Neuronal stem cell (in vitro differentiated cells): Measurements from ENCODE around the gene CLEC11A.
"Not testable (repeated sequence)": the region's sequence is repeated elsewhere in the genome, so short reads cannot be mapped to it uniquely, and the experiment has no call there.

Source experiments
- DNase-seq: peaks from one replicate; pipeline ENCODE4 v3.0.0-alpha.2; 2013; ENCODE audit warnings: low spot score
- H2AFZ ChIP-seq: one replicate; pipeline ENCODE4 v1.6.1; 2013; ENCODE audit warnings: mild to moderate bottlenecking, low read length, inconsistent platforms
- H2AK5ac ChIP-seq: 2 replicates; pipeline ENCODE4 v1.6.1; 2013; ENCODE audit warnings: low read depth, mild to moderate bottlenecking, inconsistent platforms, low read length, moderate library complexity, mixed read lengths
- H2BK120ac ChIP-seq: 2 replicates; pipeline ENCODE4 v1.6.1; 2013; ENCODE audit warnings: low read depth, mild to moderate bottlenecking, inconsistent platforms, low read length, moderate library complexity, mixed read lengths
- H2BK12ac ChIP-seq: one replicate; pipeline ENCODE4 v1.6.1; 2013; ENCODE audit warnings: low read length, inconsistent platforms
- H2BK15ac ChIP-seq: 2 replicates; pipeline ENCODE4 v1.6.1; 2013; ENCODE audit warnings: mild to moderate bottlenecking, low read length, inconsistent platforms, mixed read lengths
- H2BK5ac ChIP-seq: one replicate; pipeline ENCODE4 v1.6.1; 2013; ENCODE audit warnings: inconsistent platforms, mild to moderate bottlenecking, low read length, moderate library complexity
- H3K14ac ChIP-seq: one replicate; pipeline ENCODE4 v1.6.1; 2013; ENCODE audit warnings: low read length, inconsistent platforms
- H3K18ac ChIP-seq: 2 replicates; pipeline ENCODE4 v1.6.1; 2013; ENCODE audit warnings: low read length, inconsistent platforms
- H3K23ac ChIP-seq: 2 replicates; pipeline ENCODE4 v1.6.1; 2013; ENCODE audit warnings: low read depth, mild to moderate bottlenecking, mixed read lengths, low read length, inconsistent platforms; ENCODE audit not compliant: poor library complexity
- H3K27ac ChIP-seq: replicated peaks from 3 replicates; pipeline ENCODE4 v1.5.1; 2013; ENCODE audit warnings: low read length, inconsistent platforms
- H3K27me3 ChIP-seq, 3 experiments: 2 replicates each; pipeline ENCODE4 v1.6.1; 2013; ENCODE audit warnings: low read length in 3 of 3, mild to moderate bottlenecking in 2 of 3, inconsistent platforms in 1 of 3, low read depth in 1 of 3, mixed read lengths in 1 of 3, moderate library complexity in 1 of 3; ENCODE audit not compliant: control insufficient read depth in 3 of 3, insufficient read depth in 3 of 3
- H3K36me3 ChIP-seq, 2 donors: replicated peaks in 1 of 2; 2 replicates each; pipeline ENCODE4 v1.6.1; 2013; ENCODE audit warnings: low read length in 2 of 2; ENCODE audit not compliant: control insufficient read depth in 2 of 2, insufficient read depth in 2 of 2
- H3K4ac ChIP-seq: 2 replicates; pipeline ENCODE4 v1.6.1; 2013; ENCODE audit warnings: inconsistent platforms, mild to moderate bottlenecking, low read length, moderate library complexity
- H3K4me1 ChIP-seq, 2 donors: 1 replicate in 1 of 2; 2 replicates in 1 of 2; pipeline ENCODE4 v1.6.1; 2013; ENCODE audit warnings: low read length in 2 of 2, low read depth in 1 of 2; ENCODE audit not compliant: control insufficient read depth in 2 of 2, insufficient read depth in 1 of 2
- H3K4me2 ChIP-seq: one replicate; pipeline ENCODE4 v1.6.1; 2013; ENCODE audit warnings: mild to moderate bottlenecking, low read length, inconsistent platforms; ENCODE audit not compliant: insufficient read depth, poor library complexity, severe bottlenecking
- H3K4me3 ChIP-seq, 2 donors: 2 replicates each; pipeline ENCODE4 v1.5.1; 2013; ENCODE audit warnings: low read length in 2 of 2, mild to moderate bottlenecking in 2 of 2, inconsistent platforms in 1 of 2, moderate library complexity in 1 of 2
- H3K79me1 ChIP-seq: one replicate; pipeline ENCODE4 v1.6.1; 2013; ENCODE audit warnings: low read depth, mild to moderate bottlenecking, inconsistent platforms, low read length, moderate library complexity
- H3K9ac ChIP-seq: one replicate; pipeline ENCODE4 v1.6.1; 2013; ENCODE audit warnings: mild to moderate bottlenecking, low read depth, low read length, inconsistent platforms; ENCODE audit not compliant: poor library complexity
- H3K9me3 ChIP-seq, 2 donors: replicated peaks in 1 of 2; 2 replicates each; pipeline versions ENCODE3 to v1.6.1; 2013; ENCODE audit warnings: low read length in 2 of 2, mild to moderate bottlenecking in 2 of 2, inconsistent platforms in 1 of 2, low read depth in 1 of 2, mixed read lengths in 1 of 2, moderate library complexity in 1 of 2; ENCODE audit not compliant: control insufficient read depth in 2 of 2, insufficient read depth in 1 of 2
- H4K8ac ChIP-seq: one replicate; pipeline ENCODE4 v1.6.1; 2013; ENCODE audit warnings: low read depth, mild to moderate bottlenecking, inconsistent platforms, low read length, moderate library complexity
- H4K91ac ChIP-seq: one replicate; pipeline ENCODE4 v1.6.1; 2013; ENCODE audit warnings: low read length, low read depth, mild to moderate bottlenecking, inconsistent platforms; ENCODE audit not compliant: poor library complexity
- WGBS, 2 donors: extraction: QIAGEN DNeasy Blood & Tissue Kit; methylation state at CpG; one replicate each; pipeline ENCODE4 v1.1.7; 2013; ENCODE audit warnings: missing lambda C conversion rate in 2 of 2, mixed read lengths in 1 of 2; ENCODE audit not compliant: insufficient read length in 2 of 2, insufficient replicate concordance in 1 of 2; ENCODE audit errors: extremely low coverage in 2 of 2; 5-methylcytosine and 5-hydroxymethylcytosine counted together

CLEC11A gene

DNA sequence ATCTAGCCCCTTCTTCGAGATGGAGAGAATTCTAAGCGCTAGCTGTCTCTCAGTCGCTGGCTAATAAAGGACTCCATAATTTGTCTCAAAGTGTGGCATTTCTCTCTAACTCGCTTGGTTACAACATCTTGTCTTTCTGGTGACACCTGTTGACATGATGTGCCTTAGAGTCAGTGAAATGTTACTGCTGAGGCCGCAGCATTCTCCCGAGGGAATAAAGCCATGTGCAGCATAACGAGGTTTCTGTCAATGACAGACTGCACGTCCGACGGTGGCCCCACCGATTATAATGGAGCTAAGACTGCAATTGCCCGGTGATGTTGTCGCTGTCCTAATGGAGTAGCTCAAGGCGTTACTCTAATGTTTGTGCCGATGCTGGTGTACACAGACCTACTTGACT is 26.8 kb downstream of the CLEC11A start:
- no peak overlapping the region for H3K18ac ChIP-seq
- H2BK120ac ChIP-seq: no peak overlapping the region
- H3K36me3 ChIP-seq: no peaks in the 10 kb centered on the region
- no CpG with 5 or more reads among the region's 15 CpGs for WGBS, 2 donors
- H2BK15ac ChIP-seq: no peak overlapping the region
- H2BK5ac ChIP-seq: no peak overlapping the region
- H2AFZ ChIP-seq: no peak overlapping the region
- H2BK12ac ChIP-seq: no peak overlapping the region
- H3K14ac ChIP-seq: no peak overlapping the region
- H3K4ac ChIP-seq: no peak overlapping the region
- no peaks in the 10 kb centered on the region for H3K9me3 ChIP-seq
- no peak overlapping the region for H4K8ac ChIP-seq
- H3K4me3 ChIP-seq: no peak overlapping the region
- no peak overlapping the region for H2AK5ac ChIP-seq
- H3K79me1 ChIP-seq: no peaks in the 10 kb centered on the region
- H3K9ac ChIP-seq: no peak overlapping the region
- no peak overlapping the region for H4K91ac ChIP-seq
- H3K27ac ChIP-seq: no peak overlapping the region
- no peaks in the 10 kb centered on the region for H3K4me1 ChIP-seq
- H3K23ac ChIP-seq: no peak overlapping the region
- no peak overlapping the region for H3K4me2 ChIP-seq
- DNase-seq: no peak
- peaks cover 0 to 11% (median 0%) of the 10 kb centered on the region in 3 experiments for H3K27me3 ChIP-seq

- H4K8ac ChIP-seq: no peak overlapping the region
- no peak overlapping the region for H2AFZ ChIP-seq
- WGBS, 2 donors: no CpG with 5 or more reads among the region's 4 CpGs
- H3K4me3 ChIP-seq: no peak overlapping the region
- no peak overlapping the region for H2BK12ac ChIP-seq
- no peaks in the 10 kb centered on the region for H3K79me1 ChIP-seq
- no peaks in the 10 kb centered on the region for H3K36me3 ChIP-seq
- H2AK5ac ChIP-seq: no peak overlapping the region
- DNase-seq: no peak
- peaks cover 0 to 16% (median 0%) of the 10 kb centered on the region in 3 experiments for H3K27me3 ChIP-seq
- H3K4me2 ChIP-seq: no peak overlapping the region
- H2BK5ac ChIP-seq: no peak overlapping the region
- no peaks in the 10 kb centered on the region for H3K4me1 ChIP-seq
- no peak overlapping the region for H3K14ac ChIP-seq
- H3K27ac ChIP-seq: no peak overlapping the region
- H3K23ac ChIP-seq: no peak overlapping the region
- no peak overlapping the region for H2BK15ac ChIP-seq
- no peak overlapping the region for H3K18ac ChIP-seq
- no peak overlapping the region for H3K4ac ChIP-seq
- no peak overlapping the region for H4K91ac ChIP-seq
- H3K9ac ChIP-seq: no peak overlapping the region
- no peaks in the 10 kb centered on the region for H3K9me3 ChIP-seq
- H2BK120ac ChIP-seq: no peak overlapping the region
Measured at GRCh38 chr19:50753879-50754278, 30.7 kb downstream of the CLEC11A start.

- H3K4ac ChIP-seq, H3K4me1 ChIP-seq, H3K27ac ChIP-seq, H2BK15ac ChIP-seq, H4K8ac ChIP-seq, H3K4me3 ChIP-seq, H2BK12ac ChIP-seq, H3K4me2 ChIP-seq, H2BK120ac ChIP-seq, H3K14ac ChIP-seq, H3K79me1 ChIP-seq, H4K91ac ChIP-seq, H2AK5ac ChIP-seq, H3K23ac ChIP-seq, H3K9ac ChIP-seq, H3K9me3 ChIP-seq, H2BK5ac ChIP-seq, H2AFZ ChIP-seq, H3K36me3 ChIP-seq, H3K18ac ChIP-seq, DNase-seq: not testable (repeated sequence)
- H3K27me3 ChIP-seq: peaks cover 0 to 11% (median 0%) of the 10 kb centered on the region in 3 experiments
- no CpG with 5 or more reads among the region's 8 CpGs for WGBS, 2 donors
Measured at GRCh38 chr19:50756244-50756643, 33.1 kb downstream of the CLEC11A start.

DNA sequence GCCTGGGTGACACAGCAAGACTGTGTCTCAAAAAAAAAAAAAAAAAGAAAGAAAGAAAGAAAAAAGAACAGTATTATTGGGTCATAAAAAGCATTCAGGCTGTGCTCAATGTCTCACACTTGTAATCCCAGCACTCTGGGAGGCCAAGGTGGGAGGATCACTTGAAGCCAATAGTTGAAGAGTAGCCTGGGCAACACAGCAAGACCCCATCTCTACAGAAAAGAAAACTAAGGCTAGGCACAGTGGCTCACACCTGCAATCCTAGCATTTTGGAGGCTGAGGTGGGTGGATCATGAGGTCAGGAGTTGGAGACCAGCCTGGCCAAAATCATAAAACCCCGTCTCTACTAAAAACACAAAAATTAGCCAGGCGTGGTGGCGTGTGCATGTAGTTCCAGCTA is 34.5 kb downstream of the CLEC11A start:
- not testable (repeated sequence) for H3K14ac ChIP-seq, H3K18ac ChIP-seq, H2BK15ac ChIP-seq, H3K23ac ChIP-seq, H3K4me2 ChIP-seq, H3K27ac ChIP-seq, H2BK120ac ChIP-seq, H3K4me1 ChIP-seq, H3K79me1 ChIP-seq, H2AK5ac ChIP-seq, H3K9ac ChIP-seq, H3K36me3 ChIP-seq, H3K27me3 ChIP-seq, H3K9me3 ChIP-seq, H2AFZ ChIP-seq, H2BK5ac ChIP-seq, H4K8ac ChIP-seq, DNase-seq, H4K91ac ChIP-seq, H2BK12ac ChIP-seq, H3K4ac ChIP-seq, H3K4me3 ChIP-seq
- no CpG with 5 or more reads among the region's 3 CpGs for WGBS, 2 donors
